Measurements from ENCODE around the gene ITGAX.

- TF ChIP-seq CTCF (IDR thresholded peaks at IDR 0.05; ENCODE audit: low read length) (no peak), EZH2 (optimal IDR thresholded peaks at IDR 0.05; ENCODE audit: low read depth, low read length) (no peak)
Measured at GRCh38 chr16:31347445-31347844, 7.5 kb upstream of the ITGAX start.
